EH (cell line): ENCODE results near the gene EFCAB11.

Experiments
- DNase-seq: peaks from one replicate; pipeline ENCODE4 v3.0.0-alpha.2; 2015; ENCODE audit warnings: low read depth

Gene EFCAB11

GRCh38 chr14:89954070-89955021 lies at the start of gene EFCAB11:
Gene EFCAB11, minus strand, starts transcription at chr14:89954730. Its CDS starts 70 bp downstream, at chr14:89954660.
- DNase-seq: peak; percentile 99

- DNase-seq: no peak
Observed at GRCh38 chr14:90003526-90004307, 49.2 kb upstream of the EFCAB11 start.

DNA sequence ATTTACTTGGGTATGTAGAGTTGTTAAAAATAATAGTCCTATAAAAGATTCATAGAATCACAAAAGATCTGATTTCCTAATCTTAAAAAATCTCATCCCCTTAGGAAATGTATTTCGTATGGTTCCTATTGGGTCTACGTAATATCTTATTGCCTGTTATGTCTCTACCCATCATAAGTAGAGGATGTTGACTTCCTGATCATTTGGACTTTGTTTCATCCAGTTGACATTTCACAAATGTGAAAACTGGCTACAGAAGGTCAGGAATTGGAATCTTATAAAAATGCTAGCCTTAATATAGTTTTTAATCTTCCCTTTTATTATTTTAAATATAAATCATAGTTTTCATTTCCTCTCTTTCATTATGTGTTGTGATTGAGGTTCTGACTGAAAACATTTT lies 46.4 kb upstream of the EFCAB11 start:
- DNase-seq: no peak

DNA sequence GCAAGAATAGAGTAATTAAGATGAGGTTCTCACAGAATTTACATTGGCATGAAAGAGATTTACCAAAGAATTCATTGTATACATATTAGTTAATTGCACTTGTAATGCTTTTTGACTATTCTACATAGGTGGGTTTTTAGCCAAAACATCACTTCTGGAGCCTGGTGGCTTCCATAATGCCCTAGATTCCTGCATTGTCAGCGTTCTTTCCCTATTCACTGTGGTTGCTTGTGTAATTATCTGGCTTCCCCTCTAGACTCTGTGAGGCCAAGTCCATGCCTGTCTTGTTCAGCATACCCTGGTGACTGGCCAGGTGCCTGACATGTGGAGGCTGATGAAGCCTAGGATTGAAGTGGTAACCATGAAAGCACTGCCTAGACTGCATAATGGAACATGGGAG lies 42.4 kb upstream of the EFCAB11 start:
- no peak for DNase-seq

DNA sequence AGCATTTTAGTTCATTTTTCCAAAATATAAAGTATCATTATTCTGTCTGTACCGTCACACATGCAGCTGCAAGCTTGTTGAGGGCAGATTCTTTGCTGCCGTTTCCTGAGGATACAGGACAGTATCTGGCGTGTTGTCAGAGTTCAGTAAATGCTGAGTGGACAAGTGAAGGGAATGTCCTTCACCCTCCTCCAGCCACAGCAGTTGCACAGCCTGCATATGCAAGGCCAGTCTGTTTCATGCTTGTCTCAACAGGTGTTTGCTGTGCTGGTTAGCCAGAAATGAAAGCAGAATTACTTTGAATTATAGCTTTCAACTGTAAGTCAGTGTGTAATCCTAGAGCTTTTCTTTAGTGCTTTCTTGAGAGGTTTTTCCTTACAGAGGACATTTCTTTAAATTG lies 37.7 kb upstream of the EFCAB11 start:
- DNase-seq: no peak

DNA sequence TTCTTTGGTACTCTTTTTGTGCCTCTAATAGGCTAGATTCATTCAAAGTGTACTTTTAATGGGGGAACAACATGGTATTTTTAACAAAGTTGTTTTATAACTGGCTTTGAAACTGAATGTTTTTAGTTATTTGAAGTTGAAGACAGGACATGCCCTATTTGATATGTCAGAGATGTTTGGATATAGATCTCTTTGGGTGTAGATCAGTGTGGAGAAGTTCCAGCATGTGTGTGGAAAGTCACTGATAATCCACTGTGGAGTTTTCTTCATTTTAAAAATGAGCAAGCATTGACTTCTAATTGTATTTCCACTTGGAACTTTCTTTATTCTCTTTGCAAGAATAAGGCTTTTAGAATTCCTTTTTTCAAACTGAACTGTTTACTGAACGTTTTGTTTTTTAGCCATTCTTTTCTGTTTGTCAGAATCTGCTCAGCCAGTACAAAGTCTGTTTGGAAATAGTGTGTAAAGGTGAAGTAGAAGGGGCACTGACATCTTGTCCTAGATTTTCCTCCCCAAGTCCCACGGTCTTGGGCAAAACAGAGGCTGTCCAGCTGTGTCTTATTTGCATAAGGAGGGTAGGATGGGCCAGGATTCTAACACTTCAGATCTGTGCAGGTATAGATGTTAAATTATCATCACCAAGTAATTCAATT lies 36.2 kb upstream of the EFCAB11 start:
- DNase-seq: no peak

- DNase-seq: no peak
Observed at GRCh38 chr14:89990218-89990617, 35.7 kb upstream of the EFCAB11 start.

GRCh38 chr14:89988787-89989186 lies 34.3 kb upstream of the EFCAB11 start:
- DNase-seq: no peak

- no peak for DNase-seq
Observed at GRCh38 chr14:89987161-89987475, 32.6 kb upstream of the EFCAB11 start.

GRCh38 chr14:89986462-89987160 lies 32.1 kb upstream of the EFCAB11 start:
- DNase-seq: no peak

GRCh38 chr14:89983375-89983774 lies 28.8 kb upstream of the EFCAB11 start:
- DNase-seq: no peak

- DNase-seq: no peak
Observed at GRCh38 chr14:89978656-89979055, 24.1 kb upstream of the EFCAB11 start.

- peak; percentile 7 for DNase-seq
Observed at GRCh38 chr14:89977668-89978067, 23.1 kb upstream of the EFCAB11 start.

GRCh38 chr14:89973234-89973823 lies 18.8 kb upstream of the EFCAB11 start:
- peak; percentile 77 for DNase-seq

GRCh38 chr14:89965839-89966238 lies 11.3 kb upstream of the EFCAB11 start:
- DNase-seq: no peak

GRCh38 chr14:89963288-89963978 lies 8.9 kb upstream of the EFCAB11 start:
- DNase-seq: no peak

DNA sequence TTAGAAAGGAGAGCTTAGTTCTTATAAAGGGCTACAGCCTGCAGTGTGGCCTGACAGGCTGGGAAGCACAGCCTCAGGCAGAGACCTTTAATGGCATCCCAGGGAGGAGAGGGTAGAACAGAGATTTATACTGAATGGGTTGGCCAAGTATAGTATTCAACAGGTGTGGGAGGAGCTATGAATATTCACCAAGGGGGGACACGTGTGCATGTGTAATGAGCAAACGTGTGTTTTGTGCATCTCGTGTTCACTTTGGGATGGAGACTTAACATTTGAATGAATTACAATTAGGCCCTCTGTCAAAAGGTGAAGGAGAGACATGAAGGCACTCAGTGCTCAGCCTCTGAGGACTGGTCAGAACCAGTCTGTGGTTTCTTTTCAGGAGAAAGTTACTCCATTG lies 6.4 kb upstream of the EFCAB11 start:
- no peak for DNase-seq

- no peak for DNase-seq
Observed at GRCh38 chr14:89959853-89960445, 5.4 kb upstream of the EFCAB11 start.

DNA sequence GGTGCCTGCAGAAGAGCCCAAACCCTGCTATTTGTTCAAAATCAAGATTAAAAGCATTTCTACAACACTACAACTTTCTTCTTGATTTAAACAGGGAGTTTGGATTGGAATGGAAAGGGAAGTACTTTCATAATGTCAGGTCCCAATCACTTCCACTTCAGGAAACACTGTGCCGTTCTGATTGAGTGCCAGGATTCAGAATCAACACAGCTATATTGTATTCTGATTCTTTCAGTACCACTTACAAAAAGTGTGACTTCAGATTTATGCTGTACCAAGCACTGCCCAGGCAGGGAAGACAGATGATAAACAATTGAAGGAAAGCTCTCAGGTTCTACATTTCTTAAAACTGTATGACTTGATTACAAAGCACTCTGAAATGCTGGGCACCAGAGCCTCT lies 4.4 kb upstream of the EFCAB11 start:
- no peak for DNase-seq

GRCh38 chr14:89957791-89958190 lies 3.3 kb upstream of the EFCAB11 start:
- no peak for DNase-seq

DNA sequence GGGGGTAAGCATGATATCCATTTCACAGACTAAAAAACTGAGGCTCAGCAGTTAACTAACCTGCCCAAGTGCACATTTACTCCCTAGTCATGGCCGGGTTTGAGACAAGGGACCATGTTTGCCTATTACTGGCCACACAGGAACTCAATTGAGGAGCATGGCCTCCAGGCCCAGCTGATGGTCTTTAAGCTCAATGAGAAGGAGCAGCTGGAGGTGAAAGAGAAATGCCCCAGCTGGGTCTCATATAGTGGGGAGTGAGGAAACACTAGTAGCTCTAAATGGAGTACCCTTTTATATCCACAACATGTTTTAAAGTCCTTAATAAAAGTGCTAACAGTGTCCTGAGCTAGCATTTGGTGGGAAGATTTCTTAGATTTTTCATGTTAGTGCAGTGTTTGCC lies 2.8 kb upstream of the EFCAB11 start:
- no peak for DNase-seq
